GM12878 (cell line): ENCODE data around the gene SLC25A39.

Source experiments
- NFIC ChIP-seq: IDR thresholded peaks from 2 replicates; pipeline ENCODE4 v1.6.1; 2012; ENCODE audit warnings: low read depth, mild to moderate bottlenecking, inconsistent platforms, low read length, moderate library complexity
- POLR2AphosphoS2 ChIP-seq: IDR thresholded peaks from 2 replicates; pipeline ENCODE4 v1.6.1; 2011; ENCODE audit warnings: low read depth, mild to moderate bottlenecking, low read length, improper control_type of control experiment, moderate library complexity
- POLR2AphosphoS5 ChIP-seq: IDR thresholded peaks from 2 replicates; pipeline ENCODE4 v1.6.1; 2011; ENCODE audit warnings: mild to moderate bottlenecking, low read length, inconsistent platforms
- RAD21 ChIP-seq: IDR thresholded peaks from 2 replicates; pipeline ENCODE4 v1.6.1; 2011; ENCODE audit warnings: mild to moderate bottlenecking, low read depth, low read length, moderate library complexity; ENCODE audit not compliant: insufficient read depth
- SP1 ChIP-seq: IDR thresholded peaks from one replicate; pipeline ENCODE4 v1.6.1; 2011; ENCODE audit warnings: low read depth, low read length
- TF ChIP-seq, protein P1 (sequence below), 3 experiments: IDR thresholded peaks in 2 of 3; conservative IDR thresholded peaks in 1 of 3; 2 replicates each; pipeline ENCODE4 v1.5.1; 2011; ENCODE audit warnings: low read depth in 3 of 3, low read length in 3 of 3, mild to moderate bottlenecking in 3 of 3, control low read depth in 2 of 3, moderate library complexity in 2 of 3, inconsistent platforms in 1 of 3, mixed read lengths in 1 of 3; ENCODE audit not compliant: control insufficient read depth in 2 of 3, insufficient read depth in 1 of 3; ENCODE audit errors: extremely low read depth in 1 of 3
- TF ChIP-seq, protein P2 (sequence below): fragments of 450-650 bp; conservative IDR thresholded peaks from 2 replicates; pipeline ENCODE4 v1.6.1; 2017; ENCODE audit warnings: mild to moderate bottlenecking, moderate library complexity

DNA sequence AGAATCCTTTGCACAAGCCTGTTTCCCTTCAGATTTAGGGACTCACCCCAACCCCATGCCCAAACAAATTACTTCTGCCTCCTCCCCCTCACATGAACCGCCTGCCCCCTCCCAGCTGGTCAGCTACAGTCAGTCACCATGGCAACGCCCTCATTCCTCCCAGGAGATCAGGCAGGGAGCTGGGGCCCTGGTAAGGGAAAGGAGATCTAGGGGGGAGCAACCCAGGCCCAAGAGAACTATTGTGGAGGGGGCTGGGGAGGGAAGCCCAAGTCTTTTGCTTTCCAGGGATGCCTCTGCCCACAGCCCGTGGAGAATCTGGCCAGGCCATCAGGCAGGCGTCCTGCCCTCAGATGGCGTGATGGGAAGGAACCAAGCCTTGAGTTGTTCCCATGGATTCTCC is 36.2 kb upstream of the SLC25A39 start:
- no peak for TF ChIP-seq SP1
- TF ChIP-seq, protein P1, sequence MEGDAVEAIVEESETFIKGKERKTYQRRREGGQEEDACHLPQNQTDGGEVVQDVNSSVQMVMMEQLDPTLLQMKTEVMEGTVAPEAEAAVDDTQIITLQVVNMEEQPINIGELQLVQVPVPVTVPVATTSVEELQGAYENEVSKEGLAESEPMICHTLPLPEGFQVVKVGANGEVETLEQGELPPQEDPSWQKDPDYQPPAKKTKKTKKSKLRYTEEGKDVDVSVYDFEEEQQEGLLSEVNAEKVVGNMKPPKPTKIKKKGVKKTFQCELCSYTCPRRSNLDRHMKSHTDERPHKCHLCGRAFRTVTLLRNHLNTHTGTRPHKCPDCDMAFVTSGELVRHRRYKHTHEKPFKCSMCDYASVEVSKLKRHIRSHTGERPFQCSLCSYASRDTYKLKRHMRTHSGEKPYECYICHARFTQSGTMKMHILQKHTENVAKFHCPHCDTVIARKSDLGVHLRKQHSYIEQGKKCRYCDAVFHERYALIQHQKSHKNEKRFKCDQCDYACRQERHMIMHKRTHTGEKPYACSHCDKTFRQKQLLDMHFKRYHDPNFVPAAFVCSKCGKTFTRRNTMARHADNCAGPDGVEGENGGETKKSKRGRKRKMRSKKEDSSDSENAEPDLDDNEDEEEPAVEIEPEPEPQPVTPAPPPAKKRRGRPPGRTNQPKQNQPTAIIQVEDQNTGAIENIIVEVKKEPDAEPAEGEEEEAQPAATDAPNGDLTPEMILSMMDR (IDR thresholded peaks at IDR 0.05 in 2 of 3, conservative IDR thresholded peaks at IDR 0.05 in 1 of 3; ENCODE audit: control insufficient read depth in 2 of 3, extremely low read depth in 1 of 3, insufficient read depth in 1 of 3, low read depth in 3 of 3, low read length in 3 of 3) = no peak
- TF ChIP-seq NFIC = no peak
- TF ChIP-seq, protein P2, sequence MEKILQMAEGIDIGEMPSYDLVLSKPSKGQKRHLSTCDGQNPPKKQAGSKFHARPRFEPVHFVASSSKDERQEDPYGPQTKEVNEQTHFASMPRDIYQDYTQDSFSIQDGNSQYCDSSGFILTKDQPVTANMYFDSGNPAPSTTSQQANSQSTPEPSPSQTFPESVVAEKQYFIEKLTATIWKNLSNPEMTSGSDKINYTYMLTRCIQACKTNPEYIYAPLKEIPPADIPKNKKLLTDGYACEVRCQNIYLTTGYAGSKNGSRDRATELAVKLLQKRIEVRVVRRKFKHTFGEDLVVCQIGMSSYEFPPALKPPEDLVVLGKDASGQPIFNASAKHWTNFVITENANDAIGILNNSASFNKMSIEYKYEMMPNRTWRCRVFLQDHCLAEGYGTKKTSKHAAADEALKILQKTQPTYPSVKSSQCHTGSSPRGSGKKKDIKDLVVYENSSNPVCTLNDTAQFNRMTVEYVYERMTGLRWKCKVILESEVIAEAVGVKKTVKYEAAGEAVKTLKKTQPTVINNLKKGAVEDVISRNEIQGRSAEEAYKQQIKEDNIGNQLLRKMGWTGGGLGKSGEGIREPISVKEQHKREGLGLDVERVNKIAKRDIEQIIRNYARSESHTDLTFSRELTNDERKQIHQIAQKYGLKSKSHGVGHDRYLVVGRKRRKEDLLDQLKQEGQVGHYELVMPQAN = no peak
- TF ChIP-seq POLR2AphosphoS5 = no peak
- no peak for TF ChIP-seq POLR2AphosphoS2
- no peak for TF ChIP-seq RAD21
